ENCODE measurements around the gene SINHCAF. TPM values are rescaled to one million over a fixed set of nuclear protein-coding genes. Genes with fewer than 3 reads are reported as not detected.

Gene SINHCAF
- total RNA-seq, 1 experiment from 2014 or later = 179 TPM

GRCh38 chr12:31263661-31264060, 62.3 kb downstream of the SINHCAF start:
- BruUV-seq (replicated peaks) = no TSS peak
- H3K27ac ChIP-seq (ENCODE audit: low read depth, low read length) = no peak overlapping the region
- H3K9ac ChIP-seq (ENCODE audit: low read length) = no peak overlapping the region
- POLR2A ChIA-PET = no interaction called here
- no peaks in the 10 kb centered on the region for H3K4me1 ChIP-seq (ENCODE audit: control insufficient read depth in 1 of 2, insufficient read depth in 2 of 2, low read length in 2 of 2)
- TF ChIP-seq REST (IDR thresholded peaks at IDR 0.05; ENCODE audit: low read depth) (no peak), ATF3 (IDR thresholded peaks at IDR 0.05) (no peak), MAX (IDR thresholded peaks at IDR 0.05) (no peak), SP1 (IDR thresholded peaks at IDR 0.05; ENCODE audit: low read depth) (no peak), EZH2 (IDR thresholded peaks at IDR 0.05) (no peak), SRF (IDR thresholded peaks at IDR 0.05; ENCODE audit: low read depth) (no peak), YY1 (IDR thresholded peaks at IDR 0.05; ENCODE audit: extremely low read depth, insufficient replicate concordance, low read depth, low read length) (no peak), RAD21 (IDR thresholded peaks at IDR 0.05; ENCODE audit: low read depth) (no peak), FOSL1 (IDR thresholded peaks at IDR 0.05; ENCODE audit: low read depth) (no peak), ELF1 (IDR thresholded peaks at IDR 0.05; ENCODE audit: borderline replicate concordance, low read depth) (no peak), CTCF (IDR thresholded peaks at IDR 0.05 in 2 of 3, conservative IDR thresholded peaks at IDR 0.05 in 1 of 3; ENCODE audit: borderline replicate concordance in 1 of 3, insufficient read depth in 1 of 3, low read depth in 2 of 3, low read length in 2 of 3) (no peak), JUND (IDR thresholded peaks at IDR 0.05) (no peak), ZNF274 (IDR thresholded peaks at IDR 0.05; ENCODE audit: low read depth, low read length) (no peak), POLR2AphosphoS5 (IDR thresholded peaks at IDR 0.05; ENCODE audit: low read depth, low read length) (no peak), ZFX (IDR thresholded peaks at IDR 0.05) (no peak), TCF7L2 (IDR thresholded peaks at IDR 0.05; ENCODE audit: borderline replicate concordance, extremely low read depth, insufficient read depth, insufficient read length) (no peak)
- no peak overlapping the region for H3K4me3 ChIP-seq (replicated peaks in 1 of 2; ENCODE audit: low read depth in 1 of 2, low read length in 2 of 2)
- no peaks in the 10 kb centered on the region for H4K20me1 ChIP-seq (ENCODE audit: insufficient read depth)
- no peaks in the 10 kb centered on the region for H3K9me2 ChIP-seq (ENCODE audit: insufficient read depth)
- no peaks in the 10 kb centered on the region for H3K9me3 ChIP-seq (ENCODE audit: control insufficient read depth in 1 of 2, insufficient read depth in 1 of 2, low read depth in 1 of 2, low read length in 2 of 2)
- no peaks in the 10 kb centered on the region for H3K79me2 ChIP-seq (ENCODE audit: insufficient read depth, low read length)
- no peak overlapping the region for H3K4me2 ChIP-seq (ENCODE audit: low read length)
- H2AFZ ChIP-seq (ENCODE audit: low read depth, low read length, poor library complexity, severe bottlenecking) = no peak overlapping the region
- CTCF ChIA-PET = interaction anchor here (3.7 kb wide), 1 partner anchor 8 kb away, joined by 22 read pairs; no protein-coding TSS in a partner anchor
- no peaks in the 10 kb centered on the region for H3K27me3 ChIP-seq (ENCODE audit: insufficient read depth, low read length)
- RAD21 ChIA-PET (ENCODE audit: low non-redundant PET in 1 of 2, low total read pairs in 2 of 2, uncharacterized antibody in 2 of 2, unreplicated experiment in 2 of 2) = no interaction called here
- DNase-seq (ENCODE audit: low read depth, low spot score) = no peak
- intact Hi-C loops (cut with micrococcal nuclease) = no loop called here
- ATAC-seq = no peak
- no peaks in the 10 kb centered on the region for H3K36me3 ChIP-seq (ENCODE audit: control insufficient read depth in 1 of 2, insufficient read depth in 2 of 2, low read length in 2 of 2)

Data from HCT116 (cell line).